GM13976 (cell line): ENCODE measurements around the gene ELL.
A peak's percentile ranks its signal among the peaks of the same experiment; 100 is the strongest.

Experiments used
- DNase-seq: peaks from one replicate; pipeline ENCODE4 v3.0.0; 2012; ENCODE audit warnings: low spot score
- in situ Hi-C: fragments of 300-500 bp; cut with MboI; formaldehyde crosslinking; loops from one replicate; pipeline ENCODE4 v1.12.0; 2022; ENCODE audit warnings: low sequenced_read_pairs, mixed read lengths, inconsistent platforms; ENCODE audit not compliant: unreplicated experiment
- TF ChIP-seq, protein P1 (sequence below): IDR thresholded peaks from 2 replicates; pipeline ENCODE4 v1.5.1; 2012; ENCODE audit warnings: borderline replicate concordance, mild to moderate bottlenecking; ENCODE audit not compliant: insufficient read depth; ENCODE audit errors: extremely low read depth, missing control alignments, control extremely low read depth

Gene ELL

DNA sequence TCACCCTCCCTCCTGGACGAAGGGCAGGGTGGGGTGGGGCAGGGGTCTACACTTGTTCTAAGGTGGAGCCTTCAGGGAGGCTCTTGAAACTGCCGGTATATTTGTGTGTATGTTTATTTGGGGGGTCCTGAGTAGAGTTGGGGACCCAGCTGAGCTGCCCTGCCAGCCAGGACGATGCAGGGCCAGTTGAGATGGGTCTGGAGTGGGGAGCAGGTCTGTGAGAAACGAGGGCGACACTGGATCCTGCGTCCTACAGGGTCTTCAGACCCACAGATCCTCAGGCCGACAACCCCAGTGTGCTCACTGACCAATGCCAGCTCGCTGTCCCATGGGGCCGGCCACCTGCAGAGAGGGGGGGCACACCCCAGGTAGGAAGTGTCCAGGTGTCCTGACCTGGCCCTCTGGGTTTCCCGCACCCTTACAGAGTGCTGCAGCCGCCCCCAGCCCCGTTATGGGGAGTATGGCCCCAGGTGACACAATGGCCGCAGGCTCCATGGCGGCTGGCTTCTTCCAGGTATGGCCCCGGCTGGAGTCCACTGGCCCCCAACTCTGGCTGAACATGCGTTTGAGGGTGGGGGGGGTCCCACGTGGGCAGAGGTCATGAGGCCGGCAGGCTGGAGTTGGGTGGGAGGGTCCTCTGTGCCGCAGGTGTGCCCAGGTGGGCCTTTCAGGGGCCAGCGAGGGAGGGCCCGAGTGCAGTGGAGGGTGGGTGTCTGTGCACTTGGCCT, 91.3 kb downstream of the ELL start:
- in situ Hi-C loops, result no loop called here
- DNase-seq, result no peak
- TF ChIP-seq, protein P1, sequence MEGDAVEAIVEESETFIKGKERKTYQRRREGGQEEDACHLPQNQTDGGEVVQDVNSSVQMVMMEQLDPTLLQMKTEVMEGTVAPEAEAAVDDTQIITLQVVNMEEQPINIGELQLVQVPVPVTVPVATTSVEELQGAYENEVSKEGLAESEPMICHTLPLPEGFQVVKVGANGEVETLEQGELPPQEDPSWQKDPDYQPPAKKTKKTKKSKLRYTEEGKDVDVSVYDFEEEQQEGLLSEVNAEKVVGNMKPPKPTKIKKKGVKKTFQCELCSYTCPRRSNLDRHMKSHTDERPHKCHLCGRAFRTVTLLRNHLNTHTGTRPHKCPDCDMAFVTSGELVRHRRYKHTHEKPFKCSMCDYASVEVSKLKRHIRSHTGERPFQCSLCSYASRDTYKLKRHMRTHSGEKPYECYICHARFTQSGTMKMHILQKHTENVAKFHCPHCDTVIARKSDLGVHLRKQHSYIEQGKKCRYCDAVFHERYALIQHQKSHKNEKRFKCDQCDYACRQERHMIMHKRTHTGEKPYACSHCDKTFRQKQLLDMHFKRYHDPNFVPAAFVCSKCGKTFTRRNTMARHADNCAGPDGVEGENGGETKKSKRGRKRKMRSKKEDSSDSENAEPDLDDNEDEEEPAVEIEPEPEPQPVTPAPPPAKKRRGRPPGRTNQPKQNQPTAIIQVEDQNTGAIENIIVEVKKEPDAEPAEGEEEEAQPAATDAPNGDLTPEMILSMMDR, result no peak

DNA sequence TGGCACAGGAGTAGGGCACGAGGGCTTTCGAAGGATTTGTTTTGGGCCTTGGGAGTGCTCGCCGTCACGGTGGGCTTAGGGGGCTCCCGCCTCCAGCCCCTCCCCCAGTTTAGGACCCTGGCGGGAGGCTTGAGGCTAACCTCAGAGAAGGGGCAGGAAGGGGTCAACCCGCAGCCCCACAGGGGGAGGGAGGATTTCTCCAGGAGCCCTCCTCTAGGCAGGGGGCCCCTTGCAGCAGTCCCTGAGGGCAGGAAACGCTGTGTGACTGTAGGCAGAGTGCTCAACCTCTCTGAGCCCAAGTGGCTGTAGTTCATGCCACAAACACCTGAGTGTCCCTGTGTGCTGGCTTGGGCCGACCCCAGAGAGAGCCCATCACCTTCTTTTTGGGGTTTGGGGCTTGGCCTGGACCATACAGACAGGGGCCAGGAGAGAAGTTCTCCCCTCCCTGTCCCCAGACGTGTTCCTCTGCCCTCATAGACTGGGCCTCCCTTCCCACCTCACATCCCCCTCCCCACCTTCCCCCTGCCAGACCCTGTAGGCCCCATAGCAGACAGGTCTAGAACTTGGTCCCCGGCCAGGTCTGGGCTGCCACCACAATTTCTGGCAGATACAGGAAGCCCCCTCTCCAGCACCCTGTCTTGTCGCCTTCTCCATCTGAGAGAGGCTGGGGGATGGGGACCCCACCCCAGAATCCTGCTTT, 92.0 kb downstream of the ELL start:
- no peak for DNase-seq
- TF ChIP-seq, protein P1, result no peak
- in situ Hi-C loops, result no loop called here

DNA sequence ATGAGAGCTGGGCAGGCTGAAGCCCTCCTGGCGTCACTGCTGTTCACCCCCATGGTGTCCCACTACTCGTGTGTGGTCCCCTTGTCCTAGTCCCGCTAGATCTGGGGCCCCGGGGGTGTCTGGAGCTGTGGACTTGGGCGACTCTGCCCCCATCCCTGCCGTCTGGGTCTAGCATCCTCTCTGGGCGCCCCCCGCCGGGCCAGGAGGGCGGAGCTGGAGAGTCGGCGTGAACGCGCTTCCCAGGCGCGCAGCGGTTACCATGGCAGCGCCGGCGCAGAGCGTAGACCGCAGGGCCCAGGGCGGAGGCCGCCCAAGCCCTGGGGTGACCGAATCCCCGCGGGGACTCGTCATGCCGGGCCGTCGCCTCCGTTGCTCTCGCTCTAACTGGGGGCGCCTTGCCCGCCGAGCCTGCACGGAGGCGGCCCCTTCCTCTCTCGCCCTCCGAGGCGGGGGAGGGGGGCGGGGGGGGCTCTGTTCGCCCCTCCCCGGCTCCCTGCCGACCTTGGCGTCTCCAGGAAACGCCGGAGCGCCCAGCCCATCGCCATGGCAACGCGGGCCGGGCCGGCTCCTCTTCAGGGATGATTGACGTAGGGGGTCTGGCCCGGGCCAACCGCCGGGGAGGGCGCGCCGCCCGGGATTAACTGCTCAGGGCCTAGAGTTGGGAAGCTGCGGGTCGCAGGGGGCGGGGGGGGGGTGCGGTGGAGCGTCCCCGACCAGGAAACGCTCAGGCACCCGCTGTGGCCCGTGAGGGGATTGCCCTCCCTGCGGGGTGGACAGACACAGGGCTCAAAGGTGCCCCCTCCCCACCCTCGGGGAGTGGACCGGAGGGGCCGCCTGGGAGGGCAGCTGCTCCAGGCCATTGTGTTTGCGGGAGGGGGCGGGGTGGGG, 92.8 kb downstream of the ELL start:
- in situ Hi-C loops, result no loop called here
- TF ChIP-seq, protein P1, result no peak
- peak; percentile 95 for DNase-seq

DNA sequence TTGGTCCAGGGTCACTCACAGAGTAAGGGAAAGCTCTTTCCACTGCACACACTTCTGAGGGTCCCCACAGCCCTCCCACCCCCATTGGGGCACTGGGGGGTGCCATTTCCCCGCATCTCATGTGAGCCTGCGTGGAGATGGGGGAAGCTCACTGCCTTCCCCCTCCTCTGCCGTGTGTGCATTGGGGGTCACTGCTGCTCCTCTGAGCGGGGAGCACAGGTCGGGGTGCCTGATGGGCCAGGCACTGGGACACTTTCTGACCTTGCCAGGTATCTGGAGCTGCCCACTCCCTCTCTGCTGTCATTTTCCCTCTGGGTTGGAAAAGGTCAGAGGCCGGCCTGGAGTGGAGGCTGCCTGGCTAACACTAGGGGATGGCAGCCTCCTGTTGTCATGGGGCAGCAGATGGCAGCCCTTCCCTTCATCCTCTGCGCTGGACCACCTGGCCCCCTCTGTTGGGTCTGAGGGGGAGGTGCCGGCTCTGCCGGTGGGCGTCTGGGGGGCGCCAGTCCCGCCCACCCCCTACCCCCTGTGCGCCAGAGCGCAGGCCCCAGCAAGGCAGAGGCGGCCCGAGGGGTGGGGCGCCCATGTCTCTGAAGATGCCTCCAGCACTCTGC, 93.6 kb downstream of the ELL start:
- TF ChIP-seq, protein P1, result no peak
- in situ Hi-C loops, result no loop called here
- DNase-seq, result no peak

DNA sequence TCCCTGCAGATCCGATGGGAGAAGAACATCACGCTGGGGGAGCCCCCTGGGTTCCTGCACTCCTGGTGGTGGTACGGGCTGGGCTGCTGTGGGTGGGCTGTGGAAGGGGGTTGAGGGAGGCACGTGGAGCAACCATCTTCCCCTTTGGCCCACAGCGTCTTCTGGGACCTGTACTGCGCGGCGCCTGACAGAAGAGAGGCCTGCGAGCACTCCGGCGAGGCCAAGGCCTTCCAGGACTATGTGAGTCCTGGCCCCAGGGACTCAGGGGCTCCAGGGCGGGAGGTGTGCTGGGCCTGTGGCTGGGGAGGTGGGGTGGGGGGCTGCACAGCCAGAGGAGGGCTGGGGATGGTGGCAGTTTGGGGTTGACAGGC, 94.1 kb downstream of the ELL start:
- in situ Hi-C loops, result no loop called here
- TF ChIP-seq, protein P1, result no peak
- DNase-seq, result no peak

DNA sequence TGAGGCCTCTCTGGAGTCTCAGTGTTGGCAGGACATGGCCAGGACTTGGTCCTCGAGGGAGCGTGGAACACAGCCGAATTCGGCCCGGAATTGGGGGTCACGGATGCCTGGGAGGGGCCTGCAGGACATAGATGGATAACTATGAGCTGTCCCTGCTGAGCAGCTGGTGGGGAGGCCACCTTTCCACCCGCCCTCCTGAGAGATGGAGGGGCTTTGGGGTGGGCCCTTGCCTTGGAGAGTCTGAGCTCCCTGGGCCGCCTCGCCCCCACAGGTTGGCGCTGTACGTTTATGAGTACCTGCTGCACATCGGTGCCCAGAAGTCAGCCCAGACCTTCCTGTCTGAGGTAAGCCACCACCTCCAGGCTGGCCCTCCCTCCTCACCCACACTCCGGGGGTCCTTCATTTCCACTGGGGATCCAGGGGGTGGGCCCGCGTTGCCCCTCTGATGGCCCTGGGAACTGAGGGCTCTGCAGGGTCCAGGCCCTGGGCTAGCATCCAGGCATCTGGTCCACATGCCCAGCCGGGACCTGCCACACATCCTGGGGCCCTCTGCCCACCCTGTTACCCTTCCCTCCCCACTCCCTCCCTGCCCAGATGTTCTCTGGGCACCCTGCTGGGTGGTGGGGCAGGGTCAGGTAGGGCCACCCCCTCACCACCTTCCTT, 94.7 kb downstream of the ELL start:
- DNase-seq, result no peak
- TF ChIP-seq, protein P1, result no peak
- in situ Hi-C loops, result no loop called here
